ENCODE results near the gene GALNT10.
A peak's percentile ranks its signal among the peaks of the same experiment; 100 is the strongest.

GALNT10 gene

DNA sequence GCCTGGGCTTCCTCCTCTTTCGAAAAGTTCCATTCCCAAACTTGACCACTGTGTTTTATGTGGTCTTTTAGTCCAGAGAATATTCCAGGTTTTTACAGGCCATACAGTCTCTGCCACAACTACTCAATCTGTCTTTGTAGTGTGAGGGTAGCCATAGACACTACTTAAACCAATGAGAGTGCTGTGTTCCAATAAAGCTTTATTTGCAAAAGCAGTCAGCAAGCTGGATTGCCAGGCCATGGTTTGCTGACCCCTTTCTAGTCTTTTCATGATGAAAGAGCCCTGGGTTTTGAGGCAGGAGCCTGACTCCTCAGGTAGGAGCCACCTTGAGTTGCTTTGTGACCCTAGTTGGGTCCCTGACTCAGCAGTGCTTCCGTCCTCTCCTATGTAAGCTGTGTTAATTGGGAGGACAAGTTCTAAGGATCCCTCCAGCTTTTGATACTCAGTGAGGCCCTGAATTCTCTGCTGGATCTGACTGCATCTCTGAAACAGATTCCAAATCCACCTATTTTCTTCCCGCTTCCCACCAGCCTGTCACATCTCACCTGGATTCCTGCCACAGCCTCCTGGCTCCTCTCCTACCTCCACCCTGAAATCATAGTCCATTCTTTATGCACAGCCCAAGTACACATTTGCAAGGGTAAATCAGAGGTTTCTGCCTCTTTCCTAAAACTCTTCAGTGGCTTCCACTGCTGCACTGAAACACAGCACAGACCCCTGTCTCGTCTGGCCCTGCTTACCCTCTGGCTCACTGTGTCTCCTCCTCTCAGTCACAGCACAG is 13.5 kb downstream of the GALNT10 start:
- no peak for DNase-seq

DNA sequence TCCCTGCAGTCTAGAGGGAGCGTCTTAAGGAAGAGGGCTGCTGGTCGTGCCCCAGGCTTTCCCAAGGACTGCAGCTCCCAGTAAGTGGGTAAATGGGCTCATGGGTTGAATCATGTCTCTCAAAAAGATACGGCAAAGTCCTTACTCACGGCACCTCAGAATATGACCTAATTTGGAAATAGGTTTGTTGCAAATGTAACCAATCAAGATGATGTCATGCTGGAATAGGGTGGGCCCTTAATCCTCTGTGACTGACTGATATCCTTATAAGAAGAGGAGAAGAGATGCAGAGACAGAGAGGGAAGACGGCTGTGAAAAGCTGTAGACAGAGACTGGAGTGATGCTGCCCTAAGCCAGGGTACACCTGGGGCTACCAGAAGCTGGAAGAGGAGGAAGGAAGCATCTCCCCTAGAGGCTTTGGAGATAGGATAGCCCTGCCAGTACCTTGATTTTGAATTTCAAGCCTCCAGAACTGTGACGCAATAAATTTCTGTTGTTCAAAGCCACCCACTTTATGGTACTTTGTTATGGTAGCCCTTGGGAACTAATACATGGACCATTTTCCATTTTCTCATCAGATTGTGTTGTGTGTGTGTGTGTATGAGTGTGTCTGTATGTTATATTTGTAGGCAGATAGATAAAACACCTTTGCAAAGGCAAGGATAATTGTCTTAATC is 15.0 kb downstream of the GALNT10 start:
- no peak for DNase-seq

DNA sequence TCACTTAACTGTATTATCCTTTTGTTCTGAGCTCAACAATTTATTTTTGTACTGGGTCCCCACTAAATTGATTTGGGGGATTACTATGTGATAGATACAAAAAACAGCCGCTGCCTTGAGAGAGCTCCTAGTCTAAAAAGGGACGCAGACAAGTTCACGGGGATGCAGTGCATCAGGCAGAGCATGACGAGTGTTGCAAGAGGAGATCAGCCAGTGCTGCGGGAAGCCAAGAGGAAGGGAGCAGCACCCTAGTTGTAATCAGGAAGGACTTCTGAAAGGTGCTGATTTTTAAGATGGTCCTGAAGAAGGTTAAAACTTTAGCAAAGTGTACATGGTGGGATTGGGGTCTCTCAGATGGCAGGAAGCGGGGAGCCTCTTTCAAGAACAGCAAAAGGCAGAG is 15.8 kb downstream of the GALNT10 start:
- no peak for DNase-seq

DNA sequence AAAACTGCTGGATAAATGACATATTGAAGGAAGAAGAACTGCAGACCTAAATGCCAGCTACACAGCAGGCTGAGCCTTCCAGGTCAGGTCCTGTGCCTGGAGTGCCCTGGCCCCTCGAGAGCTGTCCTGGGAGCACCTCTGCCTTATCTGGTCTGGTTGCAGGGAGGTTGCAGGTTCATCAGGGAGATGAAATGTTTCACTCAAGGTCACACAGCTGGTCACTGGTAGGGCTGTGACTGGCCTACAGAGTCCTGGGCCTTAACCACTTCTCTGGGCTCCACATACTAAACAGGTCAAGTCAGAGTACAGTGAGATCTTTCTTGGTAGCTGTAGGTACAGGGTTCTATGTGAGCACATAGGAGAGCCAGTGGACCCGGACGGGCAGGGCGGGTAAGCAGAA is 16.7 kb downstream of the GALNT10 start:
- DNase-seq, result no peak

DNA sequence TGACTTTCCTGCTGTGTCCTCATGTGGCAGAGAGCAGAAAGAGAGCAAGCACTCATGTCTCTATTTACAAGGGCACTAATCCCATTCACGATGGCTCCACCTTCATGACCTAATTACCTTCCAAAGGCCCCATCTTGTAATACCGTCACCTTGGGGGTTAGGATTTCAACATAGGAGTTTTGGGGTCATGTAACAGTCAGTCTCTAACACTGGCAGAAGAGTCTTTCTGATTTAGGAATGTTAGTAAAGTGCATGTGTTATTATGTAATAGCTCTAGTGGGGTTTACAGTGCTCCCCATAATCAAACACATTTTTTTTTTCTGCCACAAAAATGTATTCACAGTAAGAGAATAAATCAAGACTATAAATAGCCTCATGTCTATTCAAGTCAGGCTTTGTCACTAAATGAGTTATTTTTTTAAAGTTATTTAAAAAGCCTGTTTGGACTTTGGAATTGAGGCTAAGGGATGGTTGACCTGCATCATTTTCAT is 19.1 kb downstream of the GALNT10 start:
- no peak for DNase-seq

DNA sequence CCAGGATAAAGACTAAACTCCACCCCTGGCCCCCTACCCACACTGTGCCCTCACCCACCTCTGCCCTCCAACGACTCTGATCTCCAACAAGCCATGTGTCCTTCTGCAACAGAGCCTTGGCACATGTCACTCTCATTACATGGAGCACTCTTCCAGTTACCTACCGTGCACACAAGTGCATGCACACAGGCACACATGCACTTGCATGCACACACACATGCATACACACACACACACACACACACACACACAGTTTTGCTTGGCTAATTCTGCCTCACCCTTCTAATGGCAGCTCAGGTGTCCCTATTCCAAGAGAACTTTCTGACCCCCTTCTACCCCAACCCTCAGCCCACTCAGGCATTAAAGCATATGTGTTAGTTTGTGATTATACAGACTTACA is 19.6 kb downstream of the GALNT10 start:
- DNase-seq, result no peak

DNA sequence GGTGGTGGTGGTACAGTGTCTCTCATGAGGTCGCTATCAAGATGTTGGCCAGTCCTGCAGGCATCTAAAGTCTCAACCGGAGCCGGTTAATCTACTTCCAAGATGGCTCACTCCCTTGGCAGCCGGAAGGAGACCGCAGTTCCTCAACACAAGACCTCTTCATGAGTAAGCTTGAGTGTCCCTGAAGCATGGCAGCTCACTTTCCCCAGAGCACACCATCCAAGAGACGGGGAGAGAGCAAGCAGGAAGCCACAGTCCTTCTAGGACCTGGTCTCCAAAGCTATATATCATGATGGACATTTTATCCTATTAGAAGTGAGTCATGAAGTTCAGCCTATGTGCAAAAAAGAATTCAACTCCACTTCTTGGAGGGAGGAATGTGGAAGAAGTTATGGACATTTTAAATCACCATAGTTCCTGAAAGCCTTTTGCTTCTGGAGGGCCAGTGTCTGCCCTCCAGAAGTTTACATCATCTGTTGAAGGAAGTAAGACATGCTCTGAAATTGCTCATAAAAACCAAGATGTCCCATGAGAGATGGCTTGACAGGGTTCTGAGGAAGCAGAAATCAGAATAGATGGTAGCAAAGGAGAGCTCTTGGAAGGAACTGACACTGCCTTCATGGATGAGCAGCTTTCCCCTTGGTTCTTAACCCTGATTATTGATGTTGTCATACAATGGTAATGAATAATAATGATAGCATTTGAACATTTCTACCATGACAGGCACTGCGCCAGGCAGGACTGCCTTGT is 21.3 kb downstream of the GALNT10 start:
- no peak for DNase-seq

DNA sequence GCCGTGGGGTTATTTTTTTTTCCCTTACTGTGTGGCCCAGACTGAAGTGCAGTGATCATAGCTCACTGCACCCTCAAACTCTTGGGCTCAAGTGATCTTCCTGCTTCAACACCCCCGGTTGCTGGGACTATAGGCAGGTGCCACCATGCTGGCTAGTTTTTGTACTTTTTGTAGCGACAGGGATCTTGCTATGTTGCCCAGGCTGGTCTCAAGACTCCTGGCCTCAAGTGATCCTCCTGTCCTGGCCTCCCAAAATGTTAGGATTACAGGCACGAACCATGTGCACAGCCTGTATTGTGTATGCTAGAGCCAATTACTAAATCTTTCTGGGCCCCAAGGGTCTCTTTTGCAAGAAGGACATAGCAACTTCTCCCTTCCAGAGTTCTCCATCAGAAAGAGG is 23.1 kb downstream of the GALNT10 start:
- DNase-seq, result no peak

DNA sequence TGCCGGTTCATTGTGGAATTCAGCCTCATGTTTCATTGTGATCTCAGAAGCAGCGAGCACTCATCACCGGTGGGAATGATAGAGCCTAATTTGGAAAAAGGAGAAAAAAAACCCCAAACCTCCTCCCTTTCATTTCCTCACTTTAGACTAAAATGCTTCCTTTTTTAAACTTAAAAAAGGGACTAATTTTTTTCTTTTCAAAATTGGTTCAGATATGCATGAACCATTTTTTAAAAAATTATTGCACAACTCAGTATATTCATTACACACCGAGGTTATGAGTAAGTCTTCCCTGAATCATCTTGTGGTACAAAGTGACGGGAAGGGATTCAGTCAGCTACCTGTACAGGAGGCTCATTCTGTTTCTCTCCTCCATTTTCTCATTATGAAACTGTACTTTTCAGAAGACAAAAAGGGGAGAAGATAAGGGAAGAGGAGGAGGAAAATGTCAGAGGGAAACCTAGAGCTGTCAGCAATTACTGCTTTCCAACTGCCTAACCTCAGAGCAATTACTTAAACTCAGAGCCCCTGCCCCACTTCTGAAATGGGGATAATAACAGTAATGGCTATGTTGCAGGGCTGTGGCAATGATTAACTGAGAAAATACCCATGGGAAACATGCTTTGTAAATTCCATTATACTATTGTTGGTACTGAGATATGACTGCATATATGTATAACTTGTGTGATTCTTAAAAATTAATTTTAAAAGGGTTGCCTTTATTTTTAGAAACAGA is 24.0 kb downstream of the GALNT10 start:
- no peak for DNase-seq

DNA sequence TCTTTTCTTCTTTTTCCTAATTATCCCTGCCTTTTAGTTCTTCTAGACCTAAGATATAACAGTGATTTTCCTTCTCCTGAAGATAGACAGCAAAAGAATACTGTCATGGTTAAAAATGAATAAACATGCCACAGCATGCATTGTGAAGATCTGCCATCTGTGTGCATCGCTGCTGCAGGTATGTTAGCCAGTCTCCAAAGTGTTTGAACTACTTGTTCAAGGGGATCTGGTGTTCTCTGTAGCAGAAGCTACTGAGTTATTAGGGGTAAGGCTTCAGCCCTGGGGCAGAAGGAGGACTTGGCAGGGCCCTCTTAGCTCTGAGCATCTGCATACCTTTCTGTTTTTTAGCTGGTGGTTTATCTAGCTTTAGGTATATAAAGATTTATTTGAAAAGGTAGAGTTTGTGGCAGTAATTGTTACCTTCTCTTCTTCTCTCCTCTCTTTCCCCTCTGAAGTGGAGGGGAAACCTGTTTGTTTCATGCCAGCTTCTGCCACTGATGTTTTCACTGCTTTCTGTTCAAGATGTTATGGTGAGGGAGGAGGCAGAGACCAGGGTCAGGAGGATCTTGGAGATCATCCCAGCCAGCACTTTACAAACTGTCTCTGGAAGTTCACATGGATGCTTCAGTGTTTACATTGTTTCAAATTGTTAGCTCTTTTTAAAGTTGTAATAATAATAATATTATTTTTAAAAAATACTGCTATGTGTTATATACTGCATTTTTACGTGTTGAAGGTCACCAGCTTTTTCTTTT is 25.2 kb downstream of the GALNT10 start:
- no peak for DNase-seq

DNA sequence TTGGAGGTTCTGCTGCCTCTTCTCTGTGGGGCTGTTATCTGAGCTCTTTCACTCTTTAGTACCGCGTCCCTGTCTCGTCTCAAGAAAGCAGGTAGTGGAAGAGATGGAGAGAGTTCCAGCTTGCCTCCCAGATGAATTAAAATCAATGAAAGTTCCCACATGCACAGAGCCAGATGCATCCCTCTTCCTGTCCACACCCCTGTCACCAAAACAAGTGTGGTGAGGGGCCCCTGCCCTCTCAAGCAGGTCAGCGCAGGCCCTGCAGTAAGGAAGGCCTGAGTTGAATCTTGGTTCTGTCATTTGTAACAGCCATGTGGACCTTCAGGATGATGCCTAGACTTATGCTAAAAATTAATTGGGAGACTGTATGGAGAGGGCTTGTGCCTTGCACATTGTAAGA is 26.9 kb downstream of the GALNT10 start:
- DNase-seq, result no peak

DNA sequence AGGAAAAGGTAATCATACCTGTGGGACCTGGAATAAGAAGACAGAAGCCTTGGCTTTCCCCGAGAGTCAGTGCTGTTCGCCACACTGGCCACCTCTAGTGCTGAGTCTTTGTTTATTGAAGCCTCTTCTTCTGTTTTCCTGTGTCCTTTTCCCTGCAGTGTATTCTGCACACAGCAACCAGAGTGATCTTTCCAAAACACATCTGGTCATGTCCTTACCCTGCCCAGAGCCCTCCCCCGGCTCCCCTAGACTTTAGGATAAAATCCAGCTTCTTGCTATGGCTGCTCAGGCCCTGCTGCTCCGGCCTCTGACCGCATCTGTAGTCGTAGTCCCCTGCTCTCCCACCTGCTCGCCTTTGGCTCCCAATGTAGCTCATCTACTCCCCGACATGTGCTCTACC is 28.3 kb downstream of the GALNT10 start:
- no peak for DNase-seq

DNA sequence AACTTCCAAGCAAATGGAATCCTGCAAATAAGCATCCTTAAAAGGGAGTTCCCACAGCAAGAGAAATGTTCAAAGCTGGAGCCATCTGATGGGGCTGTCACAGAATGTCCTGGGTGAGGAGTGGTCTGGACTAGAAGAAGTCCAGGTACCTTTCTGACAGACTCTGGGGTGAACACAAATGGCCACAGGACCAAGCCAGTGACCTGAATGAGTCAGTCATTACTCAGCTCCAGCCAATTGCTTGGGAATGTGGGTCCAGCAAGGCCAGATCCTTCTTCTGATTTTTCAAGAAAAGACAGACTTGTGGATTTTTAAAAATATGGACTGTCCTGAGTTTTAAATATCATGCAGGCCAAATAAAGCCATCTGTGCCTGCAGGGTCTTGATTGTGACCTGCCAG is 30.1 kb downstream of the GALNT10 start:
- DNase-seq, result no peak

DNA sequence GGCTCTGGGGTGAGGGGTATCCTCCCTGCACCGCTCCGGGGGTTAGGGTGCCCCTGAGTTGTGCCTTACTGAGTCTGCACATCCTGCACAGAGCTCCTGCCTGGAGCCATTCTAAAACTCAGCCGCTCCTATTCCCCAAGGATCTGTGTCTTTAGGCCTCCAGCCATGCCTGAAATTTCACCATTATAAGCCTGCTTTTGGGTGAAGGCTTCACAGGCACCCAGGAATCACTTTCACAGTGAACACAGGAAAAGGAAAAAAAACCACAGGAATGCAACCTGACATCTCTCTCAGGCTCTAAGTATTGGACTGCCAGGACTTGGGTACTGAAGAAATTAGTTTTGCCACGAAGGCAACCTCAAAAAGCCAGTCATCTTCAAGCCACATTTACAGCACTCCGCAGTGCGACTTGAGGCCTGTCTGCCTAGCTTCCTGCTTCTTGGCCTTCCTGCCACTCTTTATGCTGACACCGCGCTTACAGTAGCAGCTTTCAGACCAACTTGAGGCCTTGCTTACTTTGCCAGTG is 30.9 kb downstream of the GALNT10 start:
- DNase-seq, result peak; percentile 14

DNA sequence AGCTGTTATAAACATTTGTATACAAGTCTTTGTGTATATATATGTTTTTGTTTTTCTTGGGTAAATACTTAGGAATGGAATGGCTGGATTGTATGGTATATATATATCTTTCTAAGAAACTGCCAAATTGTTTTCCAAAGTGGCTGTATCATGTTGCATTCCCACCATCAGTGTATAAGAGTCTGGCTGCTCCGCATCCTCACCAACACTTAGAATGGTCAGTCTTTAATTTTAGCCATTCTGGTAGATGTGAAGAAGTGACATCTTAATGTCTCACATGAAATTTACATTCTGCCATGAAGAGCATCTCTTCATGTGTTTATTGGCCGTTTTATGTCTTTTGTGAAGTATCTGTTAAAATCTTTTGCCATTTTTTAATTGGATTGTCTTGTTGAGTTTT is 31.9 kb downstream of the GALNT10 start:
- no peak for DNase-seq

DNA sequence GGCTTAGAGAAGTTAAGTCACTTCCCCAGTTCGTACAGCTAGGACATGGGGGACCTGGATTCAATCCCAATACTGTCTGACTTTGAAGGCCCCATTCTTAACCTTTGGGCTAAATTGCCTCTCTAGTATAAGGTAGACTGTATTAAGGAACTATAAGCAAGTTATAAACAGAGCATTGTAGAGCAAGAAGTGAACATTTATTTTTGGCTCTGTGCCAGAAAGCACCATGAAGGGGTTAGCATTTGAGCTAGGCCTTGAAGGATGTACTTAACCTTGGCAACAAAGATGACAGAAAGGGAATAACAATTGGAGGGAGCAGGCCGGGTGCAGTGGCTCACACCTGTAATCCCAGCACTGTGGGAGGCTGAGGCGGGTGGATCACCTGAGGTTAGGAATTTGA is 32.8 kb downstream of the GALNT10 start:
- no peak for DNase-seq

DNA sequence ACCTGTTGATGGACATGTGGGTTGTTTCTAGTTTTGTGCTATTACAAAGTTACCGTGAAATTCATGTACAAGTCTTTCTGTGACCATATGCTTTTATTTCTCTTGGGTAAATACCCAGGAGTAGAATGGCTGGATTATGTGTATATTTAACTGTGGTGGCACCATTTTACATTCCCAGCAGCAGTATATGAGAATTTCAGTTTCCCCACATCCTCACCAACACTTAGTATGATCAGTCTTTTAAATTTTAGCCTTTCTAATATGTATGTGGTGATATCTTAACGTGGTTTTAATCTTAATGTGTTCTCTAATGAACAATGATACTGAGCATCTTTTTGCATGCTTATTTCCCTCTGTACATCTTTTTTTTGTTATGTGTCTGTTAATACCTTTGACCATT is 36.6 kb downstream of the GALNT10 start:
- no peak for DNase-seq

DNA sequence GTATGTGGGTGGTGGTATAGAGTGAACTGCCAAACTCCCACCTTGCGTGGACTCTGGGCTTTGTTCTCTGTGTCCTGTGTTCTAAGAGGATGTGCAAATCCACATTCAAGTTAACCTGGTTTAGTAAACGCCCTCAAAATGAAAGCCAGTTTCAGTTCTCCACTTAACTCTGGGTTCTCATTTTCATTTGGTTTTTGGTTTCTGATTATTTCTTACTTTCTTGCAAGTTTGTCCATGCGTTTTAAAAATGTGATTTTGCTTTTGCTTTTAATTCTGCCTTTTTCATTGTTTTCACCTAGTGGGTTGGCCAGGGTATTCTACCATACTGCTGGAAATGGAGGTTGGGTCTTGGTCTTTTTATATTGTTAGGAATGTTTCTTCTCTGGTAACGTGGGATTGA is 38.2 kb downstream of the GALNT10 start:
- no peak for DNase-seq

DNA sequence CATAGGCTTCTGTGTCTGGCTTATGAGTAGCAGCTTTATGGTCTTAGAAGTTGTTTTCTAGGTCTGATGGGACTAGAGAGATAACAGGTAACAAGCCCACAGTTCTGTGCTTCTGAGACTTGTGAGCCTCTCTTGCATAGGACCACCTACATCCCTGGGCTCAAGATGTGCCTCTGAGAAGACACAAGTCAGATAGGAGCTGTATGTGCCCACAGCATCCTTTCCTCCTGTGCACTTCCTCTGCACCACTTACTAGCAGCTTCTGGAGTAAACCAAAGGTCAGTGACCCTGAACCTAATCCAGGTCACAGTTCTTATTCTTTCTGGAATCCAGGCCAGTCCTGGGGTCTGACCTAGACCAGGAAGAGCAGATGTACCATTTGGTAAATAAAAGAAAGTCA is 40.0 kb downstream of the GALNT10 start:
- no peak for DNase-seq

DNA sequence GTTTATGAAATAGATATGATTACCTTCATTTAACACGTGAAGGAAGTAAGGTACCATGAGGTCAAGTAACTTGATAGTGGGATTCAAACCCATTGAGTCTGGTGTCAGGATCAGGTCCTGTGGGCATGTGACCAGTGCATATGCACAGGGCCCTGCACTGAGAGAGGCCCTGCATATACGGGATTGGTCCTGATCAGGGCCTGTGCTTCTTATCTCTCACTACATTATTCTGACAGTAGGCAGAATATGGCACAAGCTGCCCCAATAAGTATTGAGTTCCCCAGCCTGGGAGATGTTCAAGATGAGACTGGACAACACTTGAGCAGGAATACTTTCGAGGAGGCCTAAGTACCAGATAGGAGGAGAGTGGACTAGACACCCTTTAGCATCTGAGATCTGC is 44.0 kb downstream of the GALNT10 start:
- DNase-seq, result no peak

DNA sequence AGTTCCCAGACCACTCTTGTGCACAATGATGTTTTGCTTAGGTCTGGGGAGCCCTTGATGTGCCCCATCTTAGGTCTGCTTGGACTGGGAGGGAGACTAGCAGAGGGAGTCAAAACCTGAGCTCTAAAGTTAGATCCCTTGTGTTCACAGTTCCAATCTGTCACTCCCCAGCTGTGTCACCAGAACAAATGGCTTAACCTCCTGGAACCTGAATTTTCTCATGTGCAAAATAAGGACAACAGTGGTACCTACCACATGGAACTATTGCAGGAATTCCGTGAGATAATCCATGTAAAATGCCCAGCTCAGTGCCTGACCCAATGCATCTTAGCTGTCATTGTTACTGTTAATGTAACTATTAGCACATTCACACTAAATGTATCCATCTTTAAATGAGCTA is 45.5 kb downstream of the GALNT10 start:
- DNase-seq, result no peak
